Measurements from ENCODE around the gene CPEB4.
A peak's percentile ranks its signal among the peaks of the same experiment; 100 is the strongest.

Gene CPEB4

GRCh38 chr5:173950829-173951228 is 62.7 kb downstream of the CPEB4 start:
- no peak for DNase-seq (ENCODE audit: low spot score)

- no peak for DNase-seq (ENCODE audit: low spot score)
These were observed 65.5 kb downstream of the CPEB4 start for GRCh38 chr5:173953528-173954090.

GRCh38 chr5:173954671-173955521 is 66.7 kb downstream of the CPEB4 start:
- no peak for DNase-seq (ENCODE audit: low spot score)

GRCh38 chr5:173960986-173961385 is 72.8 kb downstream of the CPEB4 start:
- no peak for DNase-seq (ENCODE audit: low spot score)

GRCh38 chr5:173961418-173961817 is 73.3 kb downstream of the CPEB4 start:
- no peak for DNase-seq (ENCODE audit: low spot score)

GRCh38 chr5:173962436-173962972 is 74.4 kb downstream of the CPEB4 start:
- DNase-seq (ENCODE audit: low spot score) = no peak

GRCh38 chr5:173963182-173963838 is 75.2 kb downstream of the CPEB4 start:
- peak; percentile 81 for DNase-seq (ENCODE audit: low spot score)

GRCh38 chr5:173963867-173964441 is 75.8 kb downstream of the CPEB4 start:
- peak; percentile 98 for DNase-seq (ENCODE audit: low spot score)

- peak; percentile 92 for DNase-seq (ENCODE audit: low spot score)
These were observed 76.4 kb downstream of the CPEB4 start for GRCh38 chr5:173964506-173964905.

GRCh38 chr5:173967241-173967640 is 79.1 kb downstream of the CPEB4 start:
- DNase-seq (ENCODE audit: low spot score) = peak; percentile 15

- DNase-seq (ENCODE audit: low spot score) = no peak
These were observed 80.1 kb downstream of the CPEB4 start for GRCh38 chr5:173968154-173968797.

- DNase-seq (ENCODE audit: low spot score) = peak; percentile 49
These were observed 81.3 kb downstream of the CPEB4 start for GRCh38 chr5:173969167-173970049.

- DNase-seq (ENCODE audit: low spot score) = no peak
These were observed 82.9 kb downstream of the CPEB4 start for GRCh38 chr5:173970878-173971650.

- DNase-seq (ENCODE audit: low spot score) = peak; percentile 79
These were observed 83.7 kb downstream of the CPEB4 start for GRCh38 chr5:173971681-173972345.

GRCh38 chr5:173972607-173972924 is 84.4 kb downstream of the CPEB4 start:
- no peak for DNase-seq (ENCODE audit: low spot score)

GRCh38 chr5:173972925-173973615 is 84.9 kb downstream of the CPEB4 start:
- DNase-seq (ENCODE audit: low spot score) = peak; percentile 94

GRCh38 chr5:173973616-173973969 is 85.4 kb downstream of the CPEB4 start:
- DNase-seq (ENCODE audit: low spot score) = peak; percentile 45

GRCh38 chr5:173974688-173975239 is 86.6 kb downstream of the CPEB4 start:
- DNase-seq (ENCODE audit: low spot score) = no peak
